GM18505 (cell line): Measurements from ENCODE around the gene SLC35E3.

Experiments used
- ATAC-seq: cut with Tn5 transposase; IDR thresholded peaks from one replicate; pipeline ENCODE4 v1.9.1; 2021; ENCODE audit not compliant: unreplicated experiment
- POLR2A ChIP-seq: IDR thresholded peaks from 4 replicates; pipeline ENCODE4 v1.6.1; 2011; ENCODE audit warnings: borderline replicate concordance; ENCODE audit not compliant: insufficient read depth, insufficient read length; ENCODE audit errors: extremely low read depth

SLC35E3 gene

GRCh38 chr12:68761901-68762630 lies 16.1 kb downstream of the SLC35E3 start:
- ATAC-seq, result no peak

DNA sequence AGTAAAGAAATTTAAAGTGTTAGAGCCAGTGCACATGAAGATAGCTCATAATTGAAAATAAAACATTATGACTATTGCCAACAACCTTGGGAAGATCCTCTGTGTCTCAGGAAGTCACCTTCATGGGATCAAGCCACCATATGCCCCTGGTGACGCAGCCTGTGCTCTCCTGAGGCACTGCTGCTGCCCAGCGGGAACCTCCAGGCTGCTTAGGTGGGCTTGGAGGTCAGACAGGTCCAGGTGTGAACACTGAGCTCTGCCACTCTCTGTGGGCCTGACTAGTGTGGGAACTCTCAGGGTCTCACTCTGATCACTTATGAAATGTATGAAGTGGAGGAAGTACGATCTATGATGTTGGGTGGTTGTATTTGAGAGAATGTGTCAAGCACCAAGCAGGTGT lies 16.7 kb downstream of the SLC35E3 start:
- no peak for ATAC-seq
- TF ChIP-seq POLR2A, result no peak

More at GRCh38 chr12:68761901-68762630, 16.1 kb downstream of the SLC35E3 start:
- TF ChIP-seq POLR2A, result no peak

- no peak for TF ChIP-seq POLR2A
Measured at GRCh38 chr12:68765696-68766095, 19.7 kb downstream of the SLC35E3 start.

DNA sequence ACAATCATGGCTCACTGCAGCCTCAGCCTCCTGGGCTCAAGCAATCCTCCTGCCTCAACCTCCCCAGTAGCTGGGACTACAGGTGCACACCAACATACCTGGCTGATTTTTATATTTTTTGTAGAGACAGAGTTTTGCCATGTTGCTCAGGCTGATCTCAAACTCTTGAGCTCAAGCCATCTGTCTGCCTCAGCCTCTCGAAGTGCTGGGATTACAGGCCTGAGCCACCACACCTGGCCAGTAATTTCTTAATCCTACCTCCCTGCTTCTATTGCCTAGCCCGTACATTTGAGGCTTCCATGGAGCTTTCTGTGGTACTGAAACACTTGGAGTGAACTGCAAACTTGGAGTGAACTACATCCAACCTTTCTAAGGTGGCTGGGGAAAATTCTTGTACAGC lies 20.7 kb downstream of the SLC35E3 start:
- no peak for ATAC-seq
- no peak for TF ChIP-seq POLR2A

More at GRCh38 chr12:68765696-68766095, 19.7 kb downstream of the SLC35E3 start:
- ATAC-seq, result no peak

DNA sequence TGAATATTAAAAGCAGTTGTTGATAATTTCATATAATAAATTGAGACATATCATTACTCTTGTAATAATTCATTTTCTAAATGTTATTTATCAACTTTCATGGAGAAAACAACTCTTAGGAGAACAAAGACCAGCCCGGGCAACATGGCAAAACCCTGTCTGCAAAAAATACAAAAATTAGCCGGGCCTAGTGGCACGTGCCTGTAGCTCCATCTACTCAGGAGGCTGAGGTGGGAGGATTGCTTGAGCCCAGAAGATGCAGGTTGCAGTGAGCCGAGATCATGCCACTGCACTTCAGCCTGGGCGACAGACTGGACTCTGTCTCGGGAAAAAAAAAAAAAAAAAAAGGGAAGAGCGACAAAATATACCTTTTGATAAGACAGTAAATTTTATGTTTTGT lies 21.2 kb downstream of the SLC35E3 start:
- no peak for TF ChIP-seq POLR2A
- no peak for ATAC-seq

GRCh38 chr12:68768431-68768939 lies 22.5 kb downstream of the SLC35E3 start:
- no peak for TF ChIP-seq POLR2A
- ATAC-seq, result no peak

- TF ChIP-seq POLR2A, result no peak
- no peak for ATAC-seq
Measured at GRCh38 chr12:68769941-68770340, 24.0 kb downstream of the SLC35E3 start.

DNA sequence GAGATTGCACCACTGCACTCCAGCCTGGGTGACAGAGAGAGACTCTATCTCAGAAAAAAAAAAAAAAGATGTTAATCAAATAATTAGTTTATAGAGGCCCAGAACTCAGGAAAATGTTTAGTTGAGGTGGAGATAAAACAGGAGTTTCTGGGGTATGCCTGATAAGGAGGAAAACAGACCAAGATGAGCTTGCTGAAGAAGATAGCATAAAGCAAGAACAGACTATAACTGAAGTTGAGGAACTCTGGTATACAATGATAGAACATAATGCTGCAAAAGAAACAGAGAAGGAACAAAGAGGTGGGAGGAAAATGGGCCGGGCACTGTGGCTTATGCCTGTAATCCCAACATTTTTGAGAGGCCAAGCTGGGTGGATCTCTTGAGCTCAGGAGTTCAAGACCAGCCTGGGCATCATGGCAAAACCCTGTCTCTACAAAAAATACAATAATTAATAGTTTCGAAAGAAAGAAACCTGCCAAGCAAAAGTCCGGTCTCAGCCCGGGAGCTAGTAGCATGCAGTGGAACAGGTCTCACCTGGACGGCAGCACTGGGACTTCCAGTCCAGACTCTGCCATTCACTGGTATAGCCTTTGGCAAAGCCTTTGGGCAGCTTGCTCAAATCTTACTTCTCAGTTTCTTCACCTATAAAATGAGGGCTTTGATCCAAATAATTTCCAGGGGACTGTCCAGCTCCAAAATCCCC lies 25.4 kb downstream of the SLC35E3 start:
- ATAC-seq, result no peak
- no peak for TF ChIP-seq POLR2A

DNA sequence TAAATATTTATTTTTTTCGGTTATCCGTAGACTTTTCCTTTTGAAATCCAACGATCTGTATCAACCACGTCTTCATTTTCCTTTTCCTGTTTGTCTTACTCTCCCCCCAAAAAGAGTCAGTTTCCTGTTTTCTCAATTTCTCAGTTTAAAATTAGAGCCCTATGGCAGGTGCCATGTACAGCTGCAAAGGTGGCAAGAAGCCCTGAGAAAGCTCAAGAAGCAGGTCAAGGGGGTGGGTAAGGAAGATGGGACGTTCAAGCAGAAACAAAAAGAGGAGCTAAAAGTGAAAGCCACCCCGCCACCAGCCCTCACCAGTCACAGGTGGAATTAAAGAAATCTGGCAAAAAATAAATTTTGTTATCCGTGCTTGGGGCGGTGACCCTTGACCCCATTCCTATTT lies 26.7 kb downstream of the SLC35E3 start:
- no peak for TF ChIP-seq POLR2A
- ATAC-seq, result no peak

DNA sequence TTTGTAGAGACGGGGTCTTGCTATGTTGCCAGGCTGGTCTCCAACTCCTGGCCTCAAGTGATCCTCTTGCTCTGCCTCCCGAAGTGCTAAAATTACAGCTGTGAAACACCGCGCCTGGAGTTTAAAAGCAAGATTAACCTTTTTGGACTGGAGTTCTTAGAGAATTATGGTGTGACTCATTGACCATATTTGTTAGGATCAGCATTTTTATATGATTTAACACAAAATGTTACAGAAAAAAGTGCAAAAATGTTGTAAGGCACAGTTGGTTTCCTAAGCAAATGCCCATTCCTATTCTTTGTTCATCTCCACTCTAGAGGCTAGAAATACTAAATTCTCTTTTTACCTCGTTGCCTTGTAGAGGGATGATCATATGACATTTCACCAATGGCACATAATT lies 27.6 kb downstream of the SLC35E3 start:
- no peak for ATAC-seq
- TF ChIP-seq POLR2A, result no peak

- ATAC-seq, result no peak
- no peak for TF ChIP-seq POLR2A
Measured at GRCh38 chr12:68775121-68775630, 29.2 kb downstream of the SLC35E3 start.

GRCh38 chr12:68776976-68777610 lies 31.1 kb downstream of the SLC35E3 start:
- ATAC-seq, result no peak
- TF ChIP-seq POLR2A, result no peak

DNA sequence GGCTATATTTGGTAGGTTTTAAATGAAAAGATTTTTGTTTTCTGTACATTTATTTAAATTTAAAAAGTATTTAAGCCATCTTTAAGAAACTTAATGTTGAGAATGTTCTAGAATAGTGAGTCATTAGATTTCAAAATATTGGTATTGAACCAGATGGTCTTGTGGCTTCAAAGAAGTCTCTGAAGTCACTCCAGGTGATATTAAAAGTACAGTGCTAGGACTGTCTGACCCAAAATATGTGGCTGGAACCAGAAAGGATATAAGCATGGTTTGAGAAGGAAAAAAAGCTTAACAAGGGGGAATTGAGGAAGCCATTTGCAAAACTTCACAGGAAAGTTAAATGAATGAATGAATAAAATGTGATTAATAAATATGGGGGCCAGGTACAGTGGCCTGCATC lies 33.3 kb downstream of the SLC35E3 start:
- ATAC-seq, result no peak
- no peak for TF ChIP-seq POLR2A
